Stimulated activated CD8-positive, alpha-beta memory T cell treated with anti-CD3 and anti-CD28 coated beads, Interleukin-2, amount 100 ng/mL, for 1 hour (primary cell): ENCODE measurements around the gene MB21D2.
"Not testable (repeated sequence)": the region's sequence is repeated elsewhere in the genome, so short reads cannot be mapped to it uniquely, and the experiment has no call there.

ENCODE experiments used
- DNase-seq, 2 donors: peaks; one replicate each; pipeline ENCODE4 v3.0.0-alpha.2; 2020; ENCODE audit warnings: low read depth in 2 of 2

MB21D2 gene

GRCh38 chr3:192861972-192862371, 55.7 kb downstream of the MB21D2 start:
- no peak for DNase-seq

GRCh38 chr3:192860454-192860853, 57.2 kb downstream of the MB21D2 start:
- DNase-seq = no peak

- no peak for DNase-seq
Measured at GRCh38 chr3:192858849-192859585, 58.6 kb downstream of the MB21D2 start.

- DNase-seq = no peak
Measured at GRCh38 chr3:192857260-192857661, 60.4 kb downstream of the MB21D2 start.

GRCh38 chr3:192855434-192855833, 62.2 kb downstream of the MB21D2 start:
- no peak for DNase-seq

GRCh38 chr3:192851821-192852372, 65.8 kb downstream of the MB21D2 start:
- no peak for DNase-seq

- no peak for DNase-seq
Measured at GRCh38 chr3:192850451-192850981, 67.1 kb downstream of the MB21D2 start.

GRCh38 chr3:192849821-192850220, 67.8 kb downstream of the MB21D2 start:
- DNase-seq = not testable (repeated sequence)

GRCh38 chr3:192848371-192849233, 69.1 kb downstream of the MB21D2 start:
- DNase-seq = no peak

- no peak for DNase-seq
Measured at GRCh38 chr3:192847941-192848340, 69.7 kb downstream of the MB21D2 start.

GRCh38 chr3:192845526-192845855, 72.2 kb downstream of the MB21D2 start:
- DNase-seq = no peak

GRCh38 chr3:192844836-192845525, 72.7 kb downstream of the MB21D2 start:
- DNase-seq = no peak

- no peak for DNase-seq
Measured at GRCh38 chr3:192844486-192844765, 73.2 kb downstream of the MB21D2 start.

GRCh38 chr3:192843723-192844485, 73.8 kb downstream of the MB21D2 start:
- no peak for DNase-seq

- no peak for DNase-seq
Measured at GRCh38 chr3:192843119-192843518, 74.5 kb downstream of the MB21D2 start.

GRCh38 chr3:192842711-192843110, 74.9 kb downstream of the MB21D2 start:
- DNase-seq = no peak

GRCh38 chr3:192842138-192842537, 75.5 kb downstream of the MB21D2 start:
- DNase-seq = no peak

- no peak for DNase-seq
Measured at GRCh38 chr3:192841428-192841827, 76.2 kb downstream of the MB21D2 start.

GRCh38 chr3:192840143-192840836, 77.4 kb downstream of the MB21D2 start:
- DNase-seq = no peak
